ENCODE results near the gene MAN1C1. TPM values are rescaled to one million over a fixed set of nuclear protein-coding genes. Genes with fewer than 3 reads are reported as not detected.

MAN1C1 gene
- total and polyA plus RNA-seq, 2 donors (not counting 3 experiments of a cell fraction or from before 2014, with no cell fraction given), result 1.5 to 4.0 TPM

DNA sequence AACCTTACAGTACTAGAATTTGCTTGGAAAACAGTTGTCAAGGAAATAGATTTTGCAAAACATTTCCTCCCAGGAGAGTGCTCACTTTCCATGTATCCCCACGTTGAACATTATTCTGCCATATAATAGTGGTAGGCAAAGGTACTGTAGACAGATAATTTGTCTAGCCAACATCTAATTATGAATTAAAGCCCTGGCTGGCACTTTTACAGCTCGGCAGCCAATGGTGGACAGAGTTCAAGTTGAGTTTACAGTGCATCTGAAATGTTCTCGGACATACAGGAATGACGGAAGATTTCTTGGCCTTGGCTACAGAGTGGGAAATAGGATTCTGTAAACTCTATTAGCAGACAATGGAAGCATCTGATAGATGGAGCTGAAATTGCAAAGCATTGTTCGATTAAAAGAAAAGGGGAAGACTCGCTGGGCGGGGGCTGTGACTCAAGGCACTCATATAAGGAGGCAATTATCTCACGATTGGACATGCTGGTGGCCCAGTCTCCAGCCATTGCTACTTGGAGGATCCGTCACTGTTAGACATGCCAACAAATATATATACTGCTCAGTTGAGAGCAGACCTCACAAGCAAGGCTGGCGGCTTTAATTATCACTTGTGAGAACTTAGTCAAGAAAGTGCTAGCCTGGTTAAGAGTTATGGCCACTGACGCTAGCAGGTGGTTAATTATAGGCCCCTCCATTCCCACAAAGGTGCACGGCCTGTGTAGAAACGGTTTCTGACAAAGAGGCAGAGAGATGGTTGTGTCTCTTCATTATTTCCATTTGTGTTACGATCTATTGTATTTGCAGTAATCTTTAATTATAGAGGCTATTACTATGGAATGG, 48.0 kb downstream of the MAN1C1 start:
- Histone ChIP-seq H3K36me3 (ENCODE audit: control insufficient read depth in 2 of 2, extremely low read depth in 1 of 2, insufficient read depth in 2 of 2, low read length in 2 of 2) (no peaks in the 10 kb centered on the region), H3K4me3 (replicated peaks in 1 of 3; ENCODE audit: insufficient read depth in 1 of 3, low read depth in 1 of 3, low read length in 3 of 3) (no peak overlapping the region), H3K79me2 (ENCODE audit: control insufficient read depth, insufficient read depth, low read length) (no peaks in the 10 kb centered on the region), H2AFZ (ENCODE audit: low read depth, low read length) (no peak overlapping the region), H3K27ac (ENCODE audit: insufficient read depth, low read depth, low read length) (no peak overlapping the region), H3K27me3 (ENCODE audit: control insufficient read depth in 2 of 2, insufficient read depth in 2 of 2, low read length in 2 of 2) (peaks cover 7 to 10% of the 10 kb centered on the region in 2 experiments), H4K20me1 (replicated peaks; ENCODE audit: control insufficient read depth, extremely low read depth, insufficient read depth, low read length) (no peaks in the 10 kb centered on the region), H3K4me1 (ENCODE audit: control insufficient read depth, extremely low read depth, insufficient read depth, low read length) (no peaks in the 10 kb centered on the region), H3K9me1 (replicated peaks; ENCODE audit: control insufficient read depth, extremely low read depth, insufficient read depth, low read length) (no peaks in the 10 kb centered on the region), H3K9ac (replicated peaks; ENCODE audit: extremely low read depth, insufficient read depth, low read length) (no peak overlapping the region), H3K4me2 (ENCODE audit: insufficient read depth, low read length) (no peak overlapping the region), H3K9me3 (replicated peaks; ENCODE audit: control insufficient read depth, insufficient read depth, low read length) (no peaks in the 10 kb centered on the region)
- POLR2A ChIA-PET, result interaction anchor here (0.5 kb wide), 1 partner anchor 434 kb away, joined by 3 read pairs; no protein-coding TSS in a partner anchor
- intact Hi-C loops (cut with micrococcal nuclease) (no loop called here), dilution Hi-C loops (cut with MboI; ENCODE audit: extremely low pct_ligation_motif_present, low sequenced_read_pairs) (no loop called here)
- CTCF ChIA-PET, result interaction anchor here (0.6 kb wide), 1 partner anchor 56 kb away, joined by 3 read pairs; no protein-coding TSS in a partner anchor
- BruUV-seq (replicated peaks), result no TSS peak
- FAIRE-seq (no peak), DNase-seq (ENCODE audit: low read depth, low spot score) (peak; percentile 25)
- TF ChIP-seq, protein P1, sequence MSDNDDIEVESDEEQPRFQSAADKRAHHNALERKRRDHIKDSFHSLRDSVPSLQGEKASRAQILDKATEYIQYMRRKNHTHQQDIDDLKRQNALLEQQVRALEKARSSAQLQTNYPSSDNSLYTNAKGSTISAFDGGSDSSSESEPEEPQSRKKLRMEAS (IDR thresholded peaks at IDR 0.05; ENCODE audit: insufficient read depth, insufficient read length), result no peak
- TF ChIP-seq, protein P2, sequence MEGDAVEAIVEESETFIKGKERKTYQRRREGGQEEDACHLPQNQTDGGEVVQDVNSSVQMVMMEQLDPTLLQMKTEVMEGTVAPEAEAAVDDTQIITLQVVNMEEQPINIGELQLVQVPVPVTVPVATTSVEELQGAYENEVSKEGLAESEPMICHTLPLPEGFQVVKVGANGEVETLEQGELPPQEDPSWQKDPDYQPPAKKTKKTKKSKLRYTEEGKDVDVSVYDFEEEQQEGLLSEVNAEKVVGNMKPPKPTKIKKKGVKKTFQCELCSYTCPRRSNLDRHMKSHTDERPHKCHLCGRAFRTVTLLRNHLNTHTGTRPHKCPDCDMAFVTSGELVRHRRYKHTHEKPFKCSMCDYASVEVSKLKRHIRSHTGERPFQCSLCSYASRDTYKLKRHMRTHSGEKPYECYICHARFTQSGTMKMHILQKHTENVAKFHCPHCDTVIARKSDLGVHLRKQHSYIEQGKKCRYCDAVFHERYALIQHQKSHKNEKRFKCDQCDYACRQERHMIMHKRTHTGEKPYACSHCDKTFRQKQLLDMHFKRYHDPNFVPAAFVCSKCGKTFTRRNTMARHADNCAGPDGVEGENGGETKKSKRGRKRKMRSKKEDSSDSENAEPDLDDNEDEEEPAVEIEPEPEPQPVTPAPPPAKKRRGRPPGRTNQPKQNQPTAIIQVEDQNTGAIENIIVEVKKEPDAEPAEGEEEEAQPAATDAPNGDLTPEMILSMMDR (IDR thresholded peaks at IDR 0.05; ENCODE audit: extremely low read depth in 1 of 2, insufficient read depth in 1 of 2, low read depth in 1 of 2, low read length in 2 of 2), result no peak
- no peak for TF ChIP-seq EZH2 (IDR thresholded peaks at IDR 0.05; ENCODE audit: borderline replicate concordance, low read depth, low read length, severe bottlenecking)
- no peak for TF ChIP-seq GATA2 (IDR thresholded peaks at IDR 0.05; ENCODE audit: insufficient read depth, insufficient read length, low read depth, low read length)
- TF ChIP-seq POLR2AphosphoS5 (IDR thresholded peaks at IDR 0.05; ENCODE audit: insufficient read depth, low read depth, low read length), result no peak
- TF ChIP-seq POLR2A (IDR thresholded peaks at IDR 0.05; ENCODE audit: low read depth, low read length), result no peak
- TF ChIP-seq FOS (IDR thresholded peaks at IDR 0.05; ENCODE audit: borderline replicate concordance, insufficient read depth, low read length), result no peak
- TF ChIP-seq JUN (IDR thresholded peaks at IDR 0.05; ENCODE audit: borderline replicate concordance, insufficient read depth, insufficient read length, low read depth), result no peak
- TF ChIP-seq MYC (IDR thresholded peaks at IDR 0.05; ENCODE audit: low read depth, low read length), result no peak

Data from endothelial cell of umbilical vein (primary cell).